ENCODE data around the gene RHOBTB3.

GRCh38 chr5:95830226-95830625 lies 99.1 kb downstream of the RHOBTB3 start:
- no peak for TF ChIP-seq POLR2A (IDR thresholded peaks at IDR 0.05)
- TF ChIP-seq CTCF (IDR thresholded peaks at IDR 0.05), result no peak
- no peak for TF ChIP-seq POLR2AphosphoS5 (IDR thresholded peaks at IDR 0.05)

Measured in breast epithelium (tissue), 3 donors.